Adrenal gland (tissue), 12 donors: ENCODE results near the gene TGFBRAP1. TPM values are rescaled to one million over a fixed set of nuclear protein-coding genes. Genes with fewer than 3 reads are reported as not detected.
A peak's percentile ranks its signal among the peaks of the same experiment; 100 is the strongest.

Experiments used
- DNase-seq, 7 donors: peaks; one replicate each; pipeline ENCODE4 v3.0.0-alpha.2; 2019 to 2020
- H3K27ac ChIP-seq, 5 donors: fragments of 200-600 bp; sonication (generic) in 4 of 5; 1 replicate in 3 of 5; 2 replicates in 2 of 5; pipeline versions ENCODE4 v1.5.1 to v1.8.0; 2016 to 2020; ENCODE audit warnings: mild to moderate bottlenecking in 1 of 5
- H3K27me3 ChIP-seq: fragments of 200-600 bp; 2 replicates; pipeline ENCODE4 v1.8.0; 2021
- H3K36me3 ChIP-seq, 2 donors: fragments of 200-600 bp; replicated peaks in 1 of 2; 1 replicate in 1 of 2; 2 replicates in 1 of 2; pipeline versions ENCODE4 v1.5.1 to v1.8.0; 2018 to 2022
- H3K4me1 ChIP-seq, 2 donors: fragments of 200-600 bp; replicated peaks in 1 of 2; 1 replicate in 1 of 2; 2 replicates in 1 of 2; pipeline versions ENCODE4 v1.5.1 to v1.8.0; 2018 to 2021
- H3K4me3 ChIP-seq, 4 donors: fragments of 200-600 bp; sonication (generic) in 3 of 4; one replicate each; pipeline ENCODE4 v1.5.1; 2016 to 2018
- H3K9me3 ChIP-seq, 3 donors: fragments of 200-600 bp; sonication (generic) in 1 of 3; replicated peaks in 1 of 3; 1 replicate in 2 of 3; 2 replicates in 1 of 3; pipeline versions ENCODE4 v1.5.1 to v1.8.0; 2016 to 2021
- CTCF ChIP-seq, 6 experiments: fragments of 450-650 bp in 4 of 6; fragments of 200-600 bp in 2 of 6; sonication (generic) in 1 of 6; IDR thresholded peaks; 1 replicate in 5 of 6; 2 replicates in 1 of 6; pipeline versions ENCODE4 v1.5.1 to v1.8.0; 2016 to 2021; ENCODE audit warnings: antibody characterized with exemption in 6 of 6, mild to moderate bottlenecking in 2 of 6, moderate library complexity in 1 of 6
- POLR2A ChIP-seq, 2 donors: fragments of 450-650 bp; IDR thresholded peaks; one replicate each; pipeline ENCODE4 v1.6.1; 2017; ENCODE audit warnings: antibody characterized with exemption in 2 of 2, mild to moderate bottlenecking in 2 of 2, moderate library complexity in 1 of 2
- WGBS, 4 donors: extraction: QIAGEN DNeasy Blood & Tissue Kit in 2 of 4; methylation state at CpG; one replicate each; pipeline versions ENCODE4 v1.1.5 to v1.1.7; 2013 to 2017; 5-methylcytosine and 5-hydroxymethylcytosine counted together
- intact Hi-C, 2 donors: fragments of 100-400 bp; cut with DNase I; formaldehyde crosslinking; loops; one replicate each; pipeline versions ENCODE4 v1.14.1 to v1.15.0; 2022 to 2023
- polyA plus RNA-seq, 3 donors: library from polyadenylated mRNA; stranded (reverse); fragments of 200-250 nt in 2 of 3; fragments of 350-450 nt in 1 of 3; fragmentation: Illumina TruSeq in 1 of 3; extraction: RNeasy Lipid Tissue Mini Kit (QIAGEN cat#74804) in 1 of 3; gene quantifications; one replicate each; pipeline ENCODE4 v1.2.3, GENCODE V29; 2013 to 2014
- total RNA-seq, 9 donors: library from RNA; depleted of rRNA in 4 of 9; stranded (reverse); fragments of >200 nt in 4 of 9; fragments of 120-200 nt in 1 of 9; fragmentation: NEBNext Ultra II Directional in 1 of 9; extraction: Animal tissue kit (Norgen Biotek cat#: 25700) in 1 of 9; gene quantifications; one replicate each; pipeline versions ENCODE4 v1.1.0 to v1.2.4, GENCODE V29; 2013 to 2023
- donor health status: healthy with polysubstance abuse.
- donor health status: Bipolar disorder and iron deficiency.
- donor health status: DM: yes; HTN: yes; CAD: no.
- donor health status: DM: no; HTN: no; CAD: no.
- donor health status: DM: no; HTN: no; CAD: no.
- donor health status: DM: yes; HTN: yes; CAD: no.

Gene TGFBRAP1
- total and polyA plus RNA-seq, 12 donors: 5.1 to 29.7 (median 22.3) TPM

- intact Hi-C loops: no loop called here
- Histone ChIP-seq H3K9me3 (no peaks in the 10 kb centered on the region), H3K4me3 (no peak overlapping the region), H3K4me1 (no peaks in the 10 kb centered on the region), H3K27ac (no peak overlapping the region), H3K27me3 (no peaks in the 10 kb centered on the region), H3K36me3 (peaks cover 0 to 91% of the 10 kb centered on the region in 2 donors)
- DNase-seq: peak in 1 of 7 donors; percentile 14
- 65 to 84% (median 78%) methylated on average over 5 of the region's 5 CpGs for whole genome bisulfite sequencing, 4 donors
- TF ChIP-seq POLR2A (IDR thresholded peaks at IDR 0.05) (no peak), CTCF (IDR thresholded peaks at IDR 0.05) (no peak)
Observed at GRCh38 chr2:105364436-105365139, 35.1 kb upstream of the TGFBRAP1 start.

- intact Hi-C loops: no loop called here
- TF ChIP-seq CTCF (IDR thresholded peaks at IDR 0.05) (no peak), POLR2A (IDR thresholded peaks at IDR 0.05) (no peak)
- no peaks in the 10 kb centered on the region for H3K9me3 ChIP-seq
- peaks cover 0 to 96% of the 10 kb centered on the region in 2 donors for H3K36me3 ChIP-seq
- no peaks in the 10 kb centered on the region for H3K4me1 ChIP-seq
- H3K4me3 ChIP-seq: no peak overlapping the region
- peak overlapping the region in 1 of 5 donors; percentile 20 for H3K27ac ChIP-seq
- peak in 1 of 7 donors; percentile 14 for DNase-seq
- WGBS, 4 donors: 63 to 81% (median 72%) methylated on average over 6 to 15 of the region's 15 CpGs
- H3K27me3 ChIP-seq: no peaks in the 10 kb centered on the region
Observed at GRCh38 chr2:105362862-105363591, 33.5 kb upstream of the TGFBRAP1 start.

GRCh38 chr2:105361102-105361889 lies 31.8 kb upstream of the TGFBRAP1 start:
- no peaks in the 10 kb centered on the region for H3K27me3 ChIP-seq
- 64 to 76% (median 70%) methylated on average over 11 of the region's 11 CpGs for WGBS, 4 donors
- H3K9me3 ChIP-seq: peaks cover 0 to 5% (median 0%) of the 10 kb centered on the region in 3 donors
- peaks cover 0 to 90% of the 10 kb centered on the region in 2 donors for H3K36me3 ChIP-seq
- TF ChIP-seq POLR2A (IDR thresholded peaks at IDR 0.05): no peak
- TF ChIP-seq CTCF (IDR thresholded peaks at IDR 0.05): no peak
- H3K4me1 ChIP-seq: no peaks in the 10 kb centered on the region
- no peak for DNase-seq
- H3K4me3 ChIP-seq: no peak overlapping the region
- H3K27ac ChIP-seq: no peak overlapping the region
- intact Hi-C loops: no loop called here

GRCh38 chr2:105358593-105358992 lies 29.1 kb upstream of the TGFBRAP1 start:
- DNase-seq: no peak
- TF ChIP-seq POLR2A (IDR thresholded peaks at IDR 0.05) (no peak), CTCF (IDR thresholded peaks at IDR 0.05) (no peak)
- no peak overlapping the region for H3K4me3 ChIP-seq
- intact Hi-C loops: no loop called here
- no peaks in the 10 kb centered on the region for H3K4me1 ChIP-seq
- H3K36me3 ChIP-seq: peaks cover 0 to 63% of the 10 kb centered on the region in 2 donors
- WGBS, 4 donors: 78 to 86% (median 83%) methylated on average over 6 of the region's 6 CpGs
- no peak overlapping the region for H3K27ac ChIP-seq
- no peaks in the 10 kb centered on the region for H3K27me3 ChIP-seq
- H3K9me3 ChIP-seq: peaks cover 0 to 5% (median 0%) of the 10 kb centered on the region in 3 donors
